HG03175 (cell line): ENCODE measurements around the gene CCL17.
A peak's percentile ranks its signal among the peaks of the same experiment; 100 is the strongest.

Source experiments
- ATAC-seq: cut with Tn5 transposase; IDR thresholded peaks from one replicate; pipeline ENCODE4 v1.9.1; 2021; ENCODE audit warnings: mild to moderate bottlenecking, moderate library complexity; ENCODE audit not compliant: unreplicated experiment

CCL17 gene

DNA sequence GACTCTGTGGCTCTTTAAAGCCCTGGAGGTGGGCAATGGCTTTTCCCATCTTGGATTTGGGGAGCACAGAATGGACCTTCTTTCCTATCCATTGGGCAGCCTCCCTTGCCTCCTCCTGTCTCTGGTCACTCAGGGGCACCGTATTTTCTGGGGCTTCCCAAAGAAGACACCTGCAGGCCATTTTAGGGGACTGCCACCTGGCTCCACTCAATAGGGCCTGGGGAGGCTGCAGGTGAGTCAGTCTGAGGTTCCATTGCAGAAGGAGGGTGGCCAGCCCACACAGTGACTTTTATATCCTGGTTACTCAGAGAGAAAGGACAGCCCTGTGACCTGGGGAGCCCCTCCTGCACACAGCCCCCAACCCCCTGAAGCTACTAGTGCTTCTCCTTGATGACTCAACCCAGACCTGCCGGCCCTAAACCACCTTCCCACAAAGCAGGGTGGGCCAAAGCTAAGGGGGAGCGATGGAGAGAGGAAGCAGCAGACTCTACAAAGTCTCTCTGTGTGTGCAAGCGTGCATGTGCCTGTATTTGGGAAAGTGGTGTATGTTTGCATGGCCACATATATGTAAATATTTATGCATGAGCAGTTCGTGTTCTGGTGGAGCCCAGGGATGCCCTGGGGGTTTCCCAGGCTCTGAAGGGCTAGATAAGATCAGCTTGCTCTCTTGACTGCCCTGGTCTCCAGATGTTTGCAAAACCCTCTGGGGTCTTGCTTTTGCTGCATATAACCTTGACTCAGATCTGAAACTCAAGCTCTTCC lies 27.3 kb upstream of the CCL17 start:
- peak; percentile 59 for ATAC-seq

DNA sequence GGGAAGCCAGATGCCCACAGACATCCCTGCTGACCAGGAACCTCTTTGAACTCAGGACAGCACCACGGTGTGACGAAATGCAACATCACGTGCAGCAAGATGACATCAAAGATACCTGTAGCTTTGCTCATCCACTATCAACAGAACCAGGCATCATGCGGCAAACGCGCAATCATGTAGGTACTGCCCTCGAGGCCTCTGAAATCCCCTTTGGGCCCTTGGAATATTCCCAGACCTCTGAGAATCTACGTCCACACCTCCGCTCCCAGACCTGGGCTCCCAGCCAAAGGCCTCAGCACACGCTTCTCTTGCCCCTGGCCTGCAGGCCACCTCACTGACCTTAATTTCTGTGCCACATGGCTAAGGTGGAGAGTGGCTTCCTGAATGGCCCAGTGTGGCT lies 25.0 kb upstream of the CCL17 start:
- ATAC-seq = no peak

GRCh38 chr16:57380671-57381462 lies 23.7 kb upstream of the CCL17 start:
- no peak for ATAC-seq

GRCh38 chr16:57381791-57382534 lies 22.6 kb upstream of the CCL17 start:
- ATAC-seq = no peak

DNA sequence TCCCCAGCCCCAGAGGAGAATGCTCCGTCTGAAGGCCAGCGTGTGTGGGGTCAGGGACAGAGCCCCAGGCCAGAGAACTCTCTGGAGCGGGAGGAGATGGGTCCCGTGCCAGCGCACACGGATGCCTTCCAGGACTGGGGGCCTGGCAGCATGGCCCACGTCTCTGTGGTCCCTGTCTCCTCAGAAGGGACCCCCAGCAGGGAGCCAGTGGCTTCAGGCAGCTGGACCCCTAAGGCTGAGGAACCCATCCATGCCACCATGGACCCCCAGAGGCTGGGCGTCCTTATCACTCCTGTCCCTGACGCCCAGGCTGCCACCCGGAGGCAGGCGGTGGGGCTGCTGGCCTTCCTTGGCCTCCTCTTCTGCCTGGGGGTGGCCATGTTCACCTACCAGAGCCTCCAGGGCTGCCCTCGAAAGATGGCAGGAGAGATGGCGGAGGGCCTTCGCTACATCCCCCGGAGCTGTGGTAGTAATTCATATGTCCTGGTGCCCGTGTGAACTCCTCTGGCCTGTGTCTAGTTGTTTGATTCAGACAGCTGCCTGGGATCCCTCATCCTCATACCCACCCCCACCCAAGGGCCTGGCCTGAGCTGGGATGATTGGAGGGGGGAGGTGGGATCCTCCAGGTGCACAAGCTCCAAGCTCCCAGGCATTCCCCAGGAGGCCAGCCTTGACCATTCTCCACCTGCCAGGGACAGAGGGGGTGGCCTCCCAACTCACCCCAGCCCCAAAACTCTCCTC lies 21.9 kb upstream of the CCL17 start:
- no peak for ATAC-seq

GRCh38 chr16:57383276-57384247 lies 21.0 kb upstream of the CCL17 start:
- ATAC-seq = no peak

- ATAC-seq = no peak
Measured at GRCh38 chr16:57384248-57385070, 20.1 kb upstream of the CCL17 start.

- no peak for ATAC-seq
Measured at GRCh38 chr16:57385083-57385482, 19.5 kb upstream of the CCL17 start.

GRCh38 chr16:57386381-57386951 lies 18.1 kb upstream of the CCL17 start:
- no peak for ATAC-seq

DNA sequence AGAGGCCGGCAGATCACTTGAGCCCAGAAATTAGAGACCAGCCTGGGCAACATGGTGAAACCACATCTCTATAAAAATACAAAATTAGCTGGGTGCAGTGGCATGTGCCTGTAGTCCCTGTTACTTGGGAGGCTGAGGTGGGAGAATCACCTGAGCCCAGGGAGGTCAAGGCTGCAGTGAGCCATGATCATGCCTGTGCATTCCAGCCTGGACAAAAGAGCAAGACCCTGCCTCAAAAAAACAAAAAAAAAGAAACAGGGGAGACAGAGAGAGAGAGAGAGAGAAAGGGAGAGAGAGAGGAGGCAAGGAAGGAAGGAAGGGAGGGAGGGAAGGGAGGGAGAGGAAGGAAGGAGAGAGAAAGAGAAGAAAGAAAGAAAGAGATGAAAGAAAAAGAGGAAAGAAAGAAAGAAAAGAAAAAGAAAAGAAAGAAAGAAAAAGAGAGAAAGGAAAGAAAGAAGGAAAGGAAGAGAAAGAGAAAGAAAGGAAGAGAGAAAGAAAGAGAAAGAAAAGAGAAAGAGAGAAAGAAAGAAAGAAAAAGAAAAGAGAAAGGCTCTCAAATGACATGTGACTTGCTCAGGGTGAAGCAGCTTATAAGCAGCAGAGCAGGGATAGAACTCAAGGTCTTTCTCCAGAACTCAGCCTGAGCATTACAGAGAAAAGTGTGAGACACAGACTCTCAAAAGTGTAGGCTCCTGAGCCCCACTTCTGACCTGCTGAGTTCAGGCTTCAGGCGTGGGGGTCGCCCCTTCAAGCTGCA lies 16.8 kb upstream of the CCL17 start:
- peak; percentile 20 for ATAC-seq

DNA sequence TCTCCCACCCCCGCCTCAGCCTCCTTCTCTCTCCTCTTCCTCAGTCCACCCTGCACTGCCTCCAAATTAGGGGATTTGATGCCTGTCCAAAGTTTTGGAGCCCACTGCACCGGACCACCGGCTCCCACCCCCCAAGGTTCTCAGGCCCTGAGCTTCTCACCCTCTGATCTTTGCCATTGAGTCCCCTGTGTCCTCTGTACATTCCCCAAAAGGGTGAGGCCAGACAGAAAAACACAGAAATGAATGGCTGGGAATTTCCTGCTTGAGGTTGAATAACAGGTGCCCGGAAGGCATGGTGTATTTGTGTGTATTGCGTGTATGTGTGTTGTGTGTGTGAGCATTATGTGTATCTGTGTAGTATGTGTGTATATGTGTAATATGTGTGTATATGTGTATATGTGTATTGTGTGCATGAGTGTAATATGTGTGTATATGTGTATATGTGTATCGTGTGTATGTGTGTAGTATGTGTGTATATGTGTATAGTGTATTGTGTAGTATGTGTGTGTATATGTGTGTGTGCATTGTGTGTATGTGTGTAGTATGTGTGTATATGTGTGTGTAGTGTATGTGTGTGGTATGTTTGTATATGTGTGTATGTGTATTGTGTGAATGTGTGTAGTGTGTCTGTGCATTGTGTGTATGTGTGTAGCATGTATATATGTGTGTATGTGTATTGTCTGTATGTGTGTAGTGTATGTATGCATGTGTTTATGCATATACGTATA lies 16.0 kb upstream of the CCL17 start:
- peak; percentile 39 for ATAC-seq

DNA sequence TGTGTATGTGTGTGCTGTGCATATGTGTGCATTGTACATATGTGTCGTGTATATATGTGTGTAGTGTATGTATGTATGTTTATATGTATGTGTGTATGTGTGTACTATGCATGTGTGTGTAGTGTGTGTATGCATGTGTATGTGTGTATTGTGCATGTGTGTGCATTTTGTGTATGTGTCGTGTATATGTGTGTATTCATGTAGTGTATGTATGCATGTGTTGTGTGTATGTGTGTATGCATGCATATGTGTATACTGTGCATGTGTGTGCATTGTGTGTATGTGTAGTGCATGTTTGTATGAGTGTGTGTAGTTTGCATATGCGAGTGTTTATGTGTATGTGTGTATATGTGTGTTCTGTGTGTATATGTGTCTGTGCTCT lies 15.5 kb upstream of the CCL17 start:
- no peak for ATAC-seq

DNA sequence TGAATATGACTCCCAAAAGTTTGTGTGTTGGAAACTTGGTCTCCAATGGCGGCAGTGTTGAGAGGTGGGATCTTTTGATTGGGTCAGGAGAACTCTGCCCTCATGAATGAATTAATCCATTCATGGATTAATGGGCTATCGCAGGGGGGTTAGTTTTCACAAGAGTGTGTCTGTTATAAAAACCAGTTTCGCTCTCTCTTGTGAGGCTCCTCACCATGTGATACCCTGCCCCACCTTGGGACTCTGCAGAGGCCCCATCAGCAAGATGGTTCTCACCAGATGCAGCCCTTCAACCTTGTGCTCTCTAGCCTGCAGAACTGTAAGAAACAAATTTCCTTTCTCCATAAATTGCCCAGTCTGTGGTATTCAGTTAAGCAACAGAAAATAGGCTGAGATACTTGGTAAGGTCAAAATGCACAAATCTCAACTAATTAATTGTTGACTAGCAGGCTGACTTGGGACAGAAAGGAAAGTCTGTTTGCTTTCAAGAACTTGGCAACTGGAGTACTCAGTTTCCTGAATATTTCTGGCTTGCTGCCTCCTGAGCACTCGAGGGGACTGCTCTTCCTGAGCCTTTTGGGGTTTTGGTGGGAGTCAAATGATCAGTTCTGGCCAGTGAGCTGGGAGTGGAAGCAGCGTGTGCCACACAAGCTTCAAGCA lies 13.8 kb upstream of the CCL17 start:
- no peak for ATAC-seq

GRCh38 chr16:57391300-57391699 lies 13.3 kb upstream of the CCL17 start:
- no peak for ATAC-seq

DNA sequence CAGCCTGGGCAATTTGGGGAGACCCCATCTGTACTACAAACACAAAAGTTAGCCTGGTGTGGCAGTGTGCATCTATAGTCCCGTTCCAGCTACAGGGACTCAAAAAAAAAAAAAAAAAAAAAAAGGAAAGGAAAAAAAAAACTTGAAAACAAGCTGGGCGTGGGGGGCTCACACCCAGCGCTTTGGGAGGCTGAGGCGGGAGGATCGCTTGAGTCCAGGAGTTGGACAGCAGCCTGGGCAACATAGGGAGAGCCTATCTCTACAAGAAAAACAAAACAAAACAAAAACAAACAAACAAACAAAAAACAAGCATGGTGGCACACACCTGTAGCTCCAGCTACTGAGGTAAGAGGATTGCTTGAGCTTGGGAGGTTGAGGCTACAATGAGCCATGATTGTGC lies 12.9 kb upstream of the CCL17 start:
- ATAC-seq = no peak

DNA sequence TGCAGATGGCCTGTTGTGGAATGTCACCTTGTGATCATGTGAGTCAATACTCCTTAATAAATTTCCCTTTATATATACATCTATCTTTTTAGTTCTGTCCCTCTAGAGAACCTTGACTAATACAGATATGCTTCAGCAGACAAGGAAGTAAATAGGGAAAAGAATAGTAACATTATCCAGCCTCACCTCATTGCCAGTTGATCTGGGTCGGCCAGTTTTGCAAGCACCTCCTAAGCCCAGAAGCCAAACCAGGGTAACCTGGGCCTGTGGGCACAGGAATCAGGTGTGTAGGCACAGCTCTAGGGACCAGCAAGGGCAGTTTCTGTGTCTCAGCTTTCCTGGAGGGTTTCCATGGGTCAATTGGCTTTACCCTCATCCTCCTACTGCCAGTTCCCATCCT lies 11.9 kb upstream of the CCL17 start:
- ATAC-seq = no peak

- ATAC-seq = no peak
Measured at GRCh38 chr16:57394444-57394843, 10.1 kb upstream of the CCL17 start.
